ENCODE results near the gene OASL. TPM values are rescaled to one million over a fixed set of nuclear protein-coding genes. Genes with fewer than 3 reads are reported as not detected.

OASL gene
- polyA plus RNA-seq, 3 donors, result 9.9 to 14.9 (median 13.4) TPM

- intact Hi-C loops (cut with micrococcal nuclease), result no loop called here
- Mint-ChIP-seq H3K27ac (no peak overlapping the region), H3K4me3 (no peak overlapping the region), H3K9me3 (no peaks in the 10 kb centered on the region), H3K4me1 (peaks cover 20% of the 10 kb centered on the region), H3K36me3 (no peaks in the 10 kb centered on the region), H3K27me3 (ENCODE audit: low read depth in 3 of 3) (peaks cover 0 to 5% (median 3%) of the 10 kb centered on the region in 3 donors)
- H3K79me2 ChIP-seq (ENCODE audit: insufficient read depth, low read length), result no peaks in the 10 kb centered on the region
- peaks cover 12 to 18% of the 10 kb centered on the region in 2 donors for H3K4me1 ChIP-seq (ENCODE audit: control insufficient read depth in 1 of 2, insufficient read depth in 2 of 2, low read length in 2 of 2)
- no CpG with 5 or more reads among the region's 3 CpGs for WGBS (ENCODE audit: insufficient coverage)
- H3K9me3 ChIP-seq (replicated peaks in 1 of 2; ENCODE audit: control insufficient read depth in 1 of 2, insufficient read depth in 1 of 2, low read length in 2 of 2), result no peaks in the 10 kb centered on the region
- no peak overlapping the region for H2AFZ ChIP-seq (ENCODE audit: insufficient read depth, low read depth, low read length, poor library complexity, severe bottlenecking)
- H4K20me1 ChIP-seq (ENCODE audit: insufficient read depth, low read length), result no peaks in the 10 kb centered on the region
- no peaks in the 10 kb centered on the region for H3K36me3 ChIP-seq (replicated peaks in 1 of 2; ENCODE audit: control insufficient read depth in 1 of 2, insufficient read depth in 2 of 2, low read length in 2 of 2)
- DNase-seq, result no peak
- no peak overlapping the region for H3K4me3 ChIP-seq (replicated peaks in 1 of 3; ENCODE audit: low read depth in 2 of 3, low read length in 3 of 3)
- H3K4me2 ChIP-seq (replicated peaks; ENCODE audit: extremely low read depth, low read length, poor library complexity, severe bottlenecking), result no peak overlapping the region
- no peak overlapping the region for H3K9ac ChIP-seq (ENCODE audit: insufficient read depth, low read length, poor library complexity, severe bottlenecking)
- TF ChIP-seq CTCF (IDR thresholded peaks at IDR 0.05), result no peak
- H3K27me3 ChIP-seq (ENCODE audit: control insufficient read depth in 2 of 2, insufficient read depth in 2 of 2, low read length in 2 of 2), result no peaks in the 10 kb centered on the region
- H3K27ac ChIP-seq (ENCODE audit: low read depth in 1 of 2, low read length in 2 of 2), result no peak overlapping the region
Measured at GRCh38 chr12:121084229-121084628, 45.2 kb upstream of the OASL start.

- H3K36me3 ChIP-seq (replicated peaks in 1 of 2; ENCODE audit: control insufficient read depth in 1 of 2, insufficient read depth in 2 of 2, low read length in 2 of 2), result no peaks in the 10 kb centered on the region
- Mint-ChIP-seq H3K9me3 (peaks cover 0 to 2% (median 0%) of the 10 kb centered on the region in 7 donors), H3K27me3 (ENCODE audit: low read depth in 3 of 3) (peaks cover 0 to 3% (median 0%) of the 10 kb centered on the region in 3 donors), H3K4me3 (no peak overlapping the region), H3K27ac (no peak overlapping the region), H3K36me3 (no peaks in the 10 kb centered on the region), H3K4me1 (no peaks in the 10 kb centered on the region)
- H3K9me3 ChIP-seq (replicated peaks in 1 of 2; ENCODE audit: control insufficient read depth in 1 of 2, insufficient read depth in 1 of 2, low read length in 2 of 2), result no peaks in the 10 kb centered on the region
- no CpG with 5 or more reads among the region's 2 CpGs for WGBS (ENCODE audit: insufficient coverage)
- no peak overlapping the region for H3K27ac ChIP-seq (ENCODE audit: low read depth in 1 of 2, low read length in 2 of 2)
- H3K27me3 ChIP-seq (ENCODE audit: control insufficient read depth in 2 of 2, insufficient read depth in 2 of 2, low read length in 2 of 2), result no peaks in the 10 kb centered on the region
- no peak for TF ChIP-seq CTCF (IDR thresholded peaks at IDR 0.05)
- no peak overlapping the region for H3K4me3 ChIP-seq (replicated peaks in 1 of 3; ENCODE audit: low read depth in 2 of 3, low read length in 3 of 3)
- no peak overlapping the region for H3K9ac ChIP-seq (ENCODE audit: insufficient read depth, low read length, poor library complexity, severe bottlenecking)
- no peaks in the 10 kb centered on the region for H3K79me2 ChIP-seq (ENCODE audit: insufficient read depth, low read length)
- DNase-seq, result no peak
- intact Hi-C loops (cut with micrococcal nuclease), result no loop called here
- H4K20me1 ChIP-seq (ENCODE audit: insufficient read depth, low read length), result no peaks in the 10 kb centered on the region
- no peaks in the 10 kb centered on the region for H3K4me1 ChIP-seq (ENCODE audit: control insufficient read depth in 1 of 2, insufficient read depth in 2 of 2, low read length in 2 of 2)
- no peak overlapping the region for H2AFZ ChIP-seq (ENCODE audit: insufficient read depth, low read depth, low read length, poor library complexity, severe bottlenecking)
- no peak overlapping the region for H3K4me2 ChIP-seq (replicated peaks; ENCODE audit: extremely low read depth, low read length, poor library complexity, severe bottlenecking)
Measured at GRCh38 chr12:121080909-121081308, 41.9 kb upstream of the OASL start.

All from CD14-positive monocyte (primary cell).